Effector memory CD8-positive, alpha-beta T cell (primary cell): ENCODE measurements around the gene WFS1.
A peak's percentile ranks its signal among the peaks of the same experiment; 100 is the strongest.

Experiments
- ATAC-seq: fragments of 150-1000 bp; cut with Tn5 transposase; replicated peaks from 2 replicates; pipeline ENCODE4 v1.10.0; 2021; ENCODE audit warnings: mild to moderate bottlenecking, moderate library complexity
- DNase-seq, 3 experiments: peaks; one replicate each; pipeline ENCODE4 v3.0.0; 2021
- H3K27ac Mint-ChIP-seq, 2 donors: one replicate each; pipeline ENCODE4 v1.8.0; 2022; ENCODE audit warnings: mild to moderate bottlenecking in 2 of 2, mixed read lengths in 2 of 2, moderate library complexity in 2 of 2
- H3K27me3 Mint-ChIP-seq, 2 donors: one replicate each; pipeline ENCODE4 v1.8.0; 2022; ENCODE audit warnings: mixed read lengths in 2 of 2
- H3K36me3 Mint-ChIP-seq: one replicate; pipeline ENCODE4 v1.8.0; 2022; ENCODE audit warnings: mild to moderate bottlenecking, moderate library complexity, mixed read lengths; ENCODE audit not compliant: insufficient read depth
- H3K4me1 Mint-ChIP-seq, 2 donors: one replicate each; pipeline ENCODE4 v1.8.0; 2022; ENCODE audit warnings: low read depth in 2 of 2, mixed read lengths in 2 of 2
- H3K4me3 Mint-ChIP-seq, 2 donors: one replicate each; pipeline ENCODE4 v1.8.0; 2022; ENCODE audit warnings: mild to moderate bottlenecking in 2 of 2, mixed read lengths in 2 of 2, moderate library complexity in 2 of 2
- H3K9me3 Mint-ChIP-seq, 2 donors: one replicate each; pipeline ENCODE4 v1.8.0; 2022; ENCODE audit warnings: mixed read lengths in 2 of 2

WFS1 gene

DNA sequence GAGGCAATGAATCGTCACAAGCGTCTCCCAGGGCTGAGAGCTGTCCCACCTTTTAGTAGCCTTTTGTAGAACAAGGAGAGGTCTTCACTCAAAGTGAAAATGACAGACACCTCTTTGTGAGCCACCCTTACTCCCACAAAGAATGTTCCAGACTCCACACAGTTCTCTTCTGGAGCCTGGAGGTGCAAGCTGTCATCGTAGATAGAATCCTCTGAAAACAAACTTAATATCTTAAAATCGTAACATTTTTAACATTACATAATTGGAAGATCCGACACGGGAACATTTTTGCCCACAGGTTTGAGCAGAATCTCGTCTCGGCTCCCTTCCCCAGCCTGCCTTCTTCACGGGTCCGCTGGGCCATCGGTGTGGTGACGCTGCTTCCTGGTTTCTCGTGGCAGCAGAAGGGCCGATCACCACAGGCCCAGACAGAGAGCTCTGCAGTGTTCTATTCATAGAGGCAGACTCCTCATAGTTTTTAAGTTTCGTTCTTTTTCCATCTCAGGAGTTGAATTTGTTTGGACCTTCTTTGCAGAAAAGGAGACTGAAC lies 27.7 kb downstream of the WFS1 start:
- H3K36me3 Mint-ChIP-seq: peaks cover 5% of the 10 kb centered on the region
- DNase-seq: no peak
- no peaks in the 10 kb centered on the region for H3K27me3 Mint-ChIP-seq
- H3K9me3 Mint-ChIP-seq: no peaks in the 10 kb centered on the region
- H3K27ac Mint-ChIP-seq: no peak overlapping the region
- ATAC-seq: no peak
- H3K4me3 Mint-ChIP-seq: no peak overlapping the region
- no peaks in the 10 kb centered on the region for H3K4me1 Mint-ChIP-seq

- H3K9me3 Mint-ChIP-seq: no peaks in the 10 kb centered on the region
- H3K4me3 Mint-ChIP-seq: no peak overlapping the region
- H3K27ac Mint-ChIP-seq: no peak overlapping the region
- H3K36me3 Mint-ChIP-seq: peaks cover 6% of the 10 kb centered on the region
- no peaks in the 10 kb centered on the region for H3K4me1 Mint-ChIP-seq
- DNase-seq (no peak), ATAC-seq (no peak)
- H3K27me3 Mint-ChIP-seq: no peaks in the 10 kb centered on the region
These were observed 28.4 kb downstream of the WFS1 start for GRCh38 chr4:6298035-6298434.

GRCh38 chr4:6298852-6299251 lies 29.2 kb downstream of the WFS1 start:
- Mint-ChIP-seq H3K4me3 (no peak overlapping the region), H3K27me3 (no peaks in the 10 kb centered on the region), H3K9me3 (no peaks in the 10 kb centered on the region), H3K36me3 (peaks cover 6% of the 10 kb centered on the region), H3K4me1 (peaks cover 0 to 1% of the 10 kb centered on the region in 2 donors), H3K27ac (no peak overlapping the region)
- DNase-seq (no peak), ATAC-seq (no peak)

DNA sequence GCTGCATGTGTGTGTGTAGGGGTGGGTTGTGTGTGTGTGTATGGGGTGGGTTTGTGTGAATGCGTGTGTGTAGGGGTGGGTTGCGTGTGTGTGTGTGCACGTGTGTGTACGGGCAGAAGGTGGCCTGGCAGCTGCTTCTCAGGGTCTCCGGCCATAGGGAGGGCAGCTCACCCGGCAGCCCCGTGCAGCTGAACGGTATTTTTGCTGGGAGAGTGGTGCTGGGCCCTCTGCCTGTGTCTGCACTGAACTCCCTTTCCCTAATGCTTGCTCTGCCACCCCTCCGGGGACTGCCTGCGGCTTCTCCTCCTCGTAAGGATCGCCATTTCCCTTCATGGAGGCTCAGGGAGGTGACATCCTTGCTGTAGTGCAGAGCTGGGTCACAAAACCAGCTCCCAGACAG lies 30.2 kb downstream of the WFS1 start:
- no peak overlapping the region for H3K27ac Mint-ChIP-seq
- H3K36me3 Mint-ChIP-seq: peaks cover 9% of the 10 kb centered on the region
- no peaks in the 10 kb centered on the region for H3K27me3 Mint-ChIP-seq
- no peaks in the 10 kb centered on the region for H3K9me3 Mint-ChIP-seq
- H3K4me1 Mint-ChIP-seq: peaks cover 0 to 2% of the 10 kb centered on the region in 2 donors
- DNase-seq (no peak), ATAC-seq (no peak)
- H3K4me3 Mint-ChIP-seq: no peak overlapping the region

- Mint-ChIP-seq H3K36me3 (peaks cover 9% of the 10 kb centered on the region), H3K4me1 (peaks cover 0 to 2% of the 10 kb centered on the region in 2 donors), H3K4me3 (no peak overlapping the region), H3K27ac (no peak overlapping the region), H3K9me3 (no peaks in the 10 kb centered on the region), H3K27me3 (peaks cover 0 to 3% of the 10 kb centered on the region in 2 donors)
- no peak for ATAC-seq
- DNase-seq: no peak
These were observed 30.7 kb downstream of the WFS1 start for GRCh38 chr4:6300359-6300758.

DNA sequence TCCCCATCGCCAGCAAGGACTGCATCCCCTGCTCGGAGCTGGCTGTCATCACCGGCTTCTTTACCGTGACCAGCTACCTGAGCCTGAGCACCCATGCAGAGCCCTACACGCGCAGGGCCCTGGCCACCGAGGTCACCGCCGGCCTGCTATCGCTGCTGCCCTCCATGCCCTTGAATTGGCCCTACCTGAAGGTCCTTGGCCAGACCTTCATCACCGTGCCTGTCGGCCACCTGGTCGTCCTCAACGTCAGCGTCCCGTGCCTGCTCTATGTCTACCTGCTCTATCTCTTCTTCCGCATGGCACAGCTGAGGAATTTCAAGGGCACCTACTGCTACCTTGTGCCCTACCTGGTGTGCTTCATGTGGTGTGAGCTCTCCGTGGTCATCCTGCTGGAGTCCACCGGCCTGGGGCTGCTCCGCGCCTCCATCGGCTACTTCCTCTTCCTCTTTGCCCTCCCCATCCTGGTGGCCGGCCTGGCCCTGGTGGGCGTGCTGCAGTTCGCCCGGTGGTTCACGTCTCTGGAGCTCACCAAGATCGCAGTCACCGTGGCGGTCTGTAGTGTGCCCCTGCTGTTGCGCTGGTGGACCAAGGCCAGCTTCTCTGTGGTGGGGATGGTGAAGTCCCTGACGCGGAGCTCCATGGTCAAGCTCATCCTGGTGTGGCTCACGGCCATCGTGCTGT lies 31.5 kb downstream of the WFS1 start:
- H3K4me1 Mint-ChIP-seq: peaks cover 0 to 2% of the 10 kb centered on the region in 2 donors
- H3K36me3 Mint-ChIP-seq: peaks cover 9% of the 10 kb centered on the region
- H3K27ac Mint-ChIP-seq: no peak overlapping the region
- no peak overlapping the region for H3K4me3 Mint-ChIP-seq
- H3K9me3 Mint-ChIP-seq: no peaks in the 10 kb centered on the region
- no peak for ATAC-seq
- DNase-seq: no peak
- peaks cover under 1 to 12% of the 10 kb centered on the region in 2 donors for H3K27me3 Mint-ChIP-seq

DNA sequence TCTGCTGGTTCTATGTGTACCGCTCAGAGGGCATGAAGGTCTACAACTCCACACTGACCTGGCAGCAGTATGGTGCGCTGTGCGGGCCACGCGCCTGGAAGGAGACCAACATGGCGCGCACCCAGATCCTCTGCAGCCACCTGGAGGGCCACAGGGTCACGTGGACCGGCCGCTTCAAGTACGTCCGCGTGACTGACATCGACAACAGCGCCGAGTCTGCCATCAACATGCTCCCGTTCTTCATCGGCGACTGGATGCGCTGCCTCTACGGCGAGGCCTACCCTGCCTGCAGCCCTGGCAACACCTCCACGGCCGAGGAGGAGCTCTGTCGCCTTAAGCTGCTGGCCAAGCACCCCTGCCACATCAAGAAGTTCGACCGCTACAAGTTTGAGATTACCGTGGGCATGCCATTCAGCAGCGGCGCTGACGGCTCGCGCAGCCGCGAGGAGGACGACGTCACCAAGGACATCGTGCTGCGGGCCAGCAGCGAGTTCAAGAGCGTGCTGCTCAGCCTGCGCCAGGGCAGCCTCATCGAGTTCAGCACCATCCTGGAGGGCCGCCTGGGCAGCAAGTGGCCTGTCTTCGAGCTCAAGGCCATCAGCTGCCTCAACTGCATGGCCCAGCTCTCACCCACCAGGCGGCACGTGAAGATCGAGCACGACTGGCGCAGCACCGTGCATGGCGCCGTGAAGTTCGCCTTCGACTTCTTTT lies 32.2 kb downstream of the WFS1 start:
- no peak for DNase-seq
- no peaks in the 10 kb centered on the region for H3K9me3 Mint-ChIP-seq
- H3K27ac Mint-ChIP-seq: no peak overlapping the region
- no peak overlapping the region for H3K4me3 Mint-ChIP-seq
- no peak for ATAC-seq
- H3K27me3 Mint-ChIP-seq: peaks cover 7 to 19% of the 10 kb centered on the region in 2 donors
- peaks cover 0 to 2% of the 10 kb centered on the region in 2 donors for H3K4me1 Mint-ChIP-seq
- H3K36me3 Mint-ChIP-seq: peaks cover 9% of the 10 kb centered on the region

DNA sequence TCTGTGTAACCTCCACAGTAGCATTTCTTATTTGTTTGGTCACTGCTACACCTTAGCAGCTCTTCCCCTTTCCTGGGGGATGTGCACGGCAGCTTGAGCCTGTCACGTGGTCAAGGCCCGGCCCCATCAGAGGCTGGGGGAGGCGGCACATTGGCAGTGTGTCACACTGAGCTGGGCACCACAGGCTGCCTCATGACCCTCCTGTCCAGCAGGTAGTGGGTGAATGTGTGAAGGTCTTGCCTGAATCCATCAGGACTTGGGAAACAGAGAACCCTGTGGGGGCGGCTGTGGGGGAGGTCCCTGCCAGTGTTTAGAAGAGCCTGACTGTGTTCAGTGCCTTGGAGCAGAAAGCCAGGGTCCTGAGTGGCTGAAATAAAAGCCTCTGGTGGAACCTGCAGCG lies 33.2 kb downstream of the WFS1 start:
- ATAC-seq: no peak
- H3K4me3 Mint-ChIP-seq: no peak overlapping the region
- peaks cover 10 to 29% of the 10 kb centered on the region in 2 donors for H3K27me3 Mint-ChIP-seq
- H3K4me1 Mint-ChIP-seq: peaks cover 0 to 2% of the 10 kb centered on the region in 2 donors
- no peaks in the 10 kb centered on the region for H3K9me3 Mint-ChIP-seq
- DNase-seq: no peak
- H3K27ac Mint-ChIP-seq: no peak overlapping the region
- H3K36me3 Mint-ChIP-seq: peaks cover 9% of the 10 kb centered on the region

GRCh38 chr4:6303943-6304342 lies 34.3 kb downstream of the WFS1 start:
- peaks cover 18 to 38% of the 10 kb centered on the region in 2 donors for H3K27me3 Mint-ChIP-seq
- ATAC-seq: no peak
- no peaks in the 10 kb centered on the region for H3K9me3 Mint-ChIP-seq
- peaks cover 12% of the 10 kb centered on the region for H3K36me3 Mint-ChIP-seq
- DNase-seq: no peak
- no peak overlapping the region for H3K27ac Mint-ChIP-seq
- H3K4me3 Mint-ChIP-seq: no peak overlapping the region
- H3K4me1 Mint-ChIP-seq: peaks cover 4 to 5% of the 10 kb centered on the region in 2 donors

DNA sequence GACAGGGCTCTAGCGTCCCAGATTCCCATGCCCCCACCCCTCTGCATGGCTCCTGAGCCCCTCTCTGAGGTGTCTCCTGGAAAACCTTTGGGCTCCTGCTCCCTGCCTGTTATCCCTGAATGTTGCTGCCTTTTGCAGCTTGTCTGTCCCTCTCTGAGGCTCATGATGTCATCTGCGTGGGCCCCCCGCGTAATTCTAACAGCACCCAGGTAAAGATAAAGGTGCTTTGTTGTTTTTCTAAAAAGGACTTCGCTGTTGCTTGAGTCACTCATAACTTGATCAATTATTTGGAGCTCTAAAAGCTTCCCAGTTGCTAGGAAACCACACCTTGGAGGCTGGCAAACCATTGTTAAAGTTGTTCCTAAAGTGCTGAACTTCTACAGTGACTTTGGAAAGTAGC lies 36.6 kb downstream of the WFS1 start:
- no peak overlapping the region for H3K4me3 Mint-ChIP-seq
- DNase-seq (no peak), ATAC-seq (no peak)
- peaks cover 4 to 5% of the 10 kb centered on the region in 2 donors for H3K4me1 Mint-ChIP-seq
- H3K27ac Mint-ChIP-seq: no peak overlapping the region
- H3K9me3 Mint-ChIP-seq: no peaks in the 10 kb centered on the region
- H3K36me3 Mint-ChIP-seq: peaks cover 14% of the 10 kb centered on the region
- peaks cover 38 to 58% of the 10 kb centered on the region in 2 donors for H3K27me3 Mint-ChIP-seq

- H3K36me3 Mint-ChIP-seq: peaks cover 11% of the 10 kb centered on the region
- H3K27me3 Mint-ChIP-seq: peaks cover 44 to 68% of the 10 kb centered on the region in 2 donors
These were observed 37.6 kb downstream of the WFS1 start for GRCh38 chr4:6307230-6307629.

GRCh38 chr4:6307891-6308290 lies 38.2 kb downstream of the WFS1 start:
- H3K4me3 Mint-ChIP-seq: no peak overlapping the region
- H3K36me3 Mint-ChIP-seq: peaks cover 8% of the 10 kb centered on the region
- H3K9me3 Mint-ChIP-seq: no peaks in the 10 kb centered on the region
- ATAC-seq (no peak), DNase-seq (no peak)
- peaks cover 4 to 5% of the 10 kb centered on the region in 2 donors for H3K4me1 Mint-ChIP-seq
- peaks cover 50 to 74% of the 10 kb centered on the region in 2 donors for H3K27me3 Mint-ChIP-seq
- no peak overlapping the region for H3K27ac Mint-ChIP-seq

More at GRCh38 chr4:6307230-6307629, 37.6 kb downstream of the WFS1 start:
- H3K27ac Mint-ChIP-seq: no peak overlapping the region
- DNase-seq (no peak), ATAC-seq (no peak)
- H3K4me1 Mint-ChIP-seq: peaks cover 4 to 5% of the 10 kb centered on the region in 2 donors
- H3K4me3 Mint-ChIP-seq: no peak overlapping the region
- no peaks in the 10 kb centered on the region for H3K9me3 Mint-ChIP-seq

GRCh38 chr4:6308899-6309643 lies 39.4 kb downstream of the WFS1 start:
- Mint-ChIP-seq H3K9me3 (no peaks in the 10 kb centered on the region), H3K4me1 (peaks cover 2 to 5% of the 10 kb centered on the region in 2 donors), H3K27me3 (peaks cover 58 to 86% of the 10 kb centered on the region in 2 donors), H3K4me3 (peak overlapping the region; percentile 46 to 53), H3K27ac (no peak overlapping the region), H3K36me3 (peaks cover 8% of the 10 kb centered on the region)
- peak; percentile 62 for ATAC-seq
- DNase-seq: peak in 1 of 3 experiments; percentile 5
